HCT116 (cell line): ENCODE data around the gene LRRC75A. TPM values are rescaled to one million over a fixed set of nuclear protein-coding genes. Genes with fewer than 3 reads are reported as not detected.
A peak's percentile ranks its signal among the peaks of the same experiment; 100 is the strongest.

Experiments used
- ATAC-seq: fragments of 200-7000 bp; cut with Tn5 transposase; 2 replicates; pipeline ENCODE4 v1.9.1; 2020; ENCODE audit warnings: mild to moderate bottlenecking, moderate library complexity
- BruUV-seq: library from RNA; stranded (reverse); fragments of 400-500 nt; replicated peaks from 2 replicates; lab custom pipeline; 2021; lab: Mats Ljungman, UMichigan
- CTCF ChIA-PET: fragments of 300-600 bp; sonication (Branson Sonifier 250); formaldehyde crosslinking; loops from one replicate; lab custom pipeline; 2021; ENCODE audit warnings: antibody characterized with exemption; lab: Charles Lee
- POLR2A ChIA-PET: fragments of 300-600, 350-600 bp; sonication (Branson Sonifier 250); formaldehyde crosslinking; loops from one replicate; lab custom pipeline; 2021; ENCODE audit warnings: antibody characterized with exemption; lab: Charles Lee
- RAD21 ChIA-PET, 2 experiments: fragments of 300-600 bp; sonication (Branson Sonifier 250); formaldehyde crosslinking; loops; one replicate each; lab custom pipeline; 2023; ENCODE audit warnings: low total read pairs in 2 of 2; ENCODE audit not compliant: uncharacterized antibody in 2 of 2, unreplicated experiment in 2 of 2, low non-redundant PET in 1 of 2; lab: Charles Lee
- DNase-seq: peaks from one replicate; pipeline ENCODE4 v3.0.0-alpha.2; 2010; ENCODE audit warnings: low read depth, low spot score
- H2AFZ ChIP-seq: fragments of 200-600 bp; shearing (Covaris generic), sonication (generic); 2 replicates; pipeline ENCODE4 v1.6.1; 2017; ENCODE audit warnings: low read depth, mixed run types, mixed read lengths, antibody characterized with exemption, low read length; ENCODE audit not compliant: poor library complexity, severe bottlenecking
- H3K27ac ChIP-seq: 2 replicates; pipeline ENCODE4 v1.5.1; 2012; ENCODE audit warnings: low read depth, low read length
- H3K27me3 ChIP-seq: fragments of 200-600 bp; sonication (generic); 2 replicates; pipeline ENCODE4 v1.6.1; 2016; ENCODE audit warnings: mixed run types, low read length, mixed read lengths; ENCODE audit not compliant: insufficient read depth
- H3K36me3 ChIP-seq, 2 experiments: fragments of 200-500 bp in 1 of 2; fragments of 200-600 bp in 1 of 2; sonication (Bioruptor generic) in 1 of 2; sonication (generic) in 1 of 2; 2 replicates each; pipeline versions ENCODE4 v1.5.1 to v1.6.1; 2014 to 2016; ENCODE audit warnings: low read length in 2 of 2, inconsistent platforms in 1 of 2, mixed read lengths in 1 of 2, mixed run types in 1 of 2; ENCODE audit not compliant: insufficient read depth in 2 of 2, control insufficient read depth in 1 of 2
- H3K4me1 ChIP-seq, 2 experiments: fragments of 200-600 bp in 1 of 2; sonication (generic) in 1 of 2; 2 replicates each; pipeline versions ENCODE4 v1.5.1 to v1.6.1; 2012 to 2017; ENCODE audit warnings: low read length in 2 of 2, inconsistent platforms in 1 of 2, mild to moderate bottlenecking in 1 of 2, mixed read lengths in 1 of 2, mixed run types in 1 of 2, moderate library complexity in 1 of 2; ENCODE audit not compliant: insufficient read depth in 2 of 2, control insufficient read depth in 1 of 2
- H3K4me2 ChIP-seq: fragments of 200-600 bp; sonication (generic); 2 replicates; pipeline ENCODE4 v1.6.1; 2017; ENCODE audit warnings: mixed run types, low read length, mixed read lengths
- H3K4me3 ChIP-seq, 2 experiments: fragments of 200-600 bp in 1 of 2; sonication (generic) in 1 of 2; replicated peaks in 1 of 2; 2 replicates each; pipeline ENCODE4 v1.5.1; 2011 to 2016; ENCODE audit warnings: low read length in 2 of 2, control low read depth in 1 of 2, low read depth in 1 of 2, mild to moderate bottlenecking in 1 of 2, mixed read lengths in 1 of 2, mixed run types in 1 of 2
- H3K79me2 ChIP-seq: fragments of 200-600 bp; sonication (generic); 2 replicates; pipeline ENCODE4 v1.6.1; 2017; ENCODE audit warnings: mild to moderate bottlenecking, mixed run types, low read length, moderate library complexity, mixed read lengths; ENCODE audit not compliant: insufficient read depth
- H3K9ac ChIP-seq: fragments of 200-600 bp; sonication (generic); 2 replicates; pipeline ENCODE4 v1.6.1; 2016; ENCODE audit warnings: low read length, mixed read lengths
- H3K9me2 ChIP-seq: fragments of 200-600 bp; sonication (generic), shearing (Covaris generic); 2 replicates; pipeline ENCODE4 v1.6.1; 2017; ENCODE audit warnings: mixed run types, mild to moderate bottlenecking, moderate library complexity; ENCODE audit not compliant: insufficient read depth
- H3K9me3 ChIP-seq, 2 experiments: fragments of 200-500 bp in 1 of 2; fragments of 200-600 bp in 1 of 2; sonication (Bioruptor generic) in 1 of 2; sonication (generic) in 1 of 2; 2 replicates each; pipeline ENCODE4 v1.6.1; 2014 to 2017; ENCODE audit warnings: low read length in 2 of 2, mixed read lengths in 2 of 2, inconsistent platforms in 1 of 2, low read depth in 1 of 2, mild to moderate bottlenecking in 1 of 2, mixed run types in 1 of 2, moderate library complexity in 1 of 2; ENCODE audit not compliant: control insufficient read depth in 1 of 2, insufficient read depth in 1 of 2
- H4K20me1 ChIP-seq: fragments of 200-600 bp; sonication (generic), shearing (Covaris generic); 2 replicates; pipeline ENCODE4 v1.6.1; 2017; ENCODE audit warnings: mixed run types, mild to moderate bottlenecking, moderate library complexity; ENCODE audit not compliant: insufficient read depth
- EGR1 ChIP-seq: IDR thresholded peaks from 2 replicates; pipeline ENCODE4 v1.6.1; 2012; ENCODE audit warnings: low read depth
- ELF1 ChIP-seq: IDR thresholded peaks from 2 replicates; pipeline ENCODE4 v1.6.1; 2012; ENCODE audit warnings: low read depth, borderline replicate concordance
- EZH2phosphoT487 ChIP-seq: fragments of 200-600 bp; IDR thresholded peaks from 2 replicates; pipeline ENCODE4 v1.6.1; 2018; ENCODE audit warnings: antibody characterized with exemption, borderline replicate concordance
- FOSL1 ChIP-seq: IDR thresholded peaks from 2 replicates; pipeline ENCODE4 v1.6.1; 2012; ENCODE audit warnings: low read depth
- JUND ChIP-seq: IDR thresholded peaks from 2 replicates; pipeline ENCODE4 v1.6.1; 2012
- MAX ChIP-seq: IDR thresholded peaks from 2 replicates; pipeline ENCODE4 v1.6.1; 2012
- POLR2A ChIP-seq: IDR thresholded peaks from 2 replicates; pipeline ENCODE4 v1.7.0; 2011; ENCODE audit warnings: borderline replicate concordance; ENCODE audit not compliant: insufficient read depth, insufficient read length; ENCODE audit errors: extremely low read depth
- SP1 ChIP-seq: IDR thresholded peaks from 2 replicates; pipeline ENCODE4 v1.6.1; 2012; ENCODE audit warnings: low read depth
- TCF7L2 ChIP-seq: IDR thresholded peaks from 2 replicates; pipeline ENCODE4 v1.7.0; 2011; ENCODE audit warnings: borderline replicate concordance, inconsistent platforms; ENCODE audit not compliant: insufficient read depth, insufficient read length; ENCODE audit errors: extremely low read depth
- YY1 ChIP-seq: IDR thresholded peaks from 2 replicates; pipeline ENCODE4 v1.6.1; 2011; ENCODE audit warnings: low read length, low read depth, moderate library complexity, mild to moderate bottlenecking; ENCODE audit not compliant: insufficient replicate concordance; ENCODE audit errors: extremely low read depth
- ZFX ChIP-seq: fragments of 450-650 bp; IDR thresholded peaks from 2 replicates; pipeline ENCODE4 v1.6.1; 2017
- intact Hi-C: fragments of 100-400 bp; cut with micrococcal nuclease; formaldehyde crosslinking; loops from 2 replicates; pipeline ENCODE4 v1.10.0; 2022
- total RNA-seq: library from RNA; stranded (reverse); gene quantifications from one replicate; pipeline ENCODE4 v1.2.1, GENCODE V29; 2021; ENCODE audit not compliant: unreplicated experiment
- TF ChIP-seq, protein P1 (sequence below): IDR thresholded peaks from 2 replicates; pipeline ENCODE4 v1.6.1; 2012; ENCODE audit warnings: low read depth
- TF ChIP-seq, protein P2 (sequence below), 3 experiments: fragments of 200-600 bp in 1 of 3; sonication (generic) in 1 of 3; IDR thresholded peaks in 2 of 3; conservative IDR thresholded peaks in 1 of 3; 2 replicates each; pipeline ENCODE4 v1.5.1; 2012 to 2017; ENCODE audit warnings: low read depth in 2 of 3, low read length in 2 of 3, antibody characterized with exemption in 1 of 3, borderline replicate concordance in 1 of 3, control low read depth in 1 of 3, mild to moderate bottlenecking in 1 of 3, mixed read lengths in 1 of 3, mixed run types in 1 of 3, moderate library complexity in 1 of 3; ENCODE audit not compliant: insufficient read depth in 1 of 3

LRRC75A gene
- total RNA-seq, 1 experiment from 2014 or later: 2.3 TPM

- POLR2A ChIA-PET: interaction anchor here (0.6 kb wide), 1 partner anchor 105 kb away, joined by 3 read pairs; no protein-coding TSS in a partner anchor
- no peak overlapping the region for H2AFZ ChIP-seq
These were observed 776 bp downstream of the LRRC75A start for GRCh38 chr17:16491131-16491702.

More at GRCh38 chr17:16491131-16491702, 776 bp downstream of the LRRC75A start:
- Histone ChIP-seq H3K4me3 (peak overlapping the region; percentile 30 to 50), H3K36me3 (no peaks in the 10 kb centered on the region), H3K4me1 (peaks cover 17 to 28% of the 10 kb centered on the region in 2 experiments; a peak in 3 of 4 replicates), H3K79me2 (no peaks in the 10 kb centered on the region), H3K27ac (no peak overlapping the region), H3K9ac (peak overlapping the region; percentile 33), H3K4me2 (peak overlapping the region; percentile 67), H3K9me3 (no peaks in the 10 kb centered on the region), H3K27me3 (no peaks in the 10 kb centered on the region), H4K20me1 (no peaks in the 10 kb centered on the region), H3K9me2 (no peaks in the 10 kb centered on the region)
- intact Hi-C loops: no loop called here
- CTCF ChIA-PET: no interaction called here
- TF ChIP-seq ELF1 (no peak), SP1 (no peak), EZH2phosphoT487 (no peak), MAX (no peak), EGR1 (no peak), FOSL1 (no peak), ZFX (no peak), JUND (no peak), POLR2A (no peak), YY1 (no peak), TCF7L2 (no peak)
- TF ChIP-seq, protein P1, sequence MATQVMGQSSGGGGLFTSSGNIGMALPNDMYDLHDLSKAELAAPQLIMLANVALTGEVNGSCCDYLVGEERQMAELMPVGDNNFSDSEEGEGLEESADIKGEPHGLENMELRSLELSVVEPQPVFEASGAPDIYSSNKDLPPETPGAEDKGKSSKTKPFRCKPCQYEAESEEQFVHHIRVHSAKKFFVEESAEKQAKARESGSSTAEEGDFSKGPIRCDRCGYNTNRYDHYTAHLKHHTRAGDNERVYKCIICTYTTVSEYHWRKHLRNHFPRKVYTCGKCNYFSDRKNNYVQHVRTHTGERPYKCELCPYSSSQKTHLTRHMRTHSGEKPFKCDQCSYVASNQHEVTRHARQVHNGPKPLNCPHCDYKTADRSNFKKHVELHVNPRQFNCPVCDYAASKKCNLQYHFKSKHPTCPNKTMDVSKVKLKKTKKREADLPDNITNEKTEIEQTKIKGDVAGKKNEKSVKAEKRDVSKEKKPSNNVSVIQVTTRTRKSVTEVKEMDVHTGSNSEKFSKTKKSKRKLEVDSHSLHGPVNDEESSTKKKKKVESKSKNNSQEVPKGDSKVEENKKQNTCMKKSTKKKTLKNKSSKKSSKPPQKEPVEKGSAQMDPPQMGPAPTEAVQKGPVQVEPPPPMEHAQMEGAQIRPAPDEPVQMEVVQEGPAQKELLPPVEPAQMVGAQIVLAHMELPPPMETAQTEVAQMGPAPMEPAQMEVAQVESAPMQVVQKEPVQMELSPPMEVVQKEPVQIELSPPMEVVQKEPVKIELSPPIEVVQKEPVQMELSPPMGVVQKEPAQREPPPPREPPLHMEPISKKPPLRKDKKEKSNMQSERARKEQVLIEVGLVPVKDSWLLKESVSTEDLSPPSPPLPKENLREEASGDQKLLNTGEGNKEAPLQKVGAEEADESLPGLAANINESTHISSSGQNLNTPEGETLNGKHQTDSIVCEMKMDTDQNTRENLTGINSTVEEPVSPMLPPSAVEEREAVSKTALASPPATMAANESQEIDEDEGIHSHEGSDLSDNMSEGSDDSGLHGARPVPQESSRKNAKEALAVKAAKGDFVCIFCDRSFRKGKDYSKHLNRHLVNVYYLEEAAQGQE: no peak
- TF ChIP-seq, protein P2, sequence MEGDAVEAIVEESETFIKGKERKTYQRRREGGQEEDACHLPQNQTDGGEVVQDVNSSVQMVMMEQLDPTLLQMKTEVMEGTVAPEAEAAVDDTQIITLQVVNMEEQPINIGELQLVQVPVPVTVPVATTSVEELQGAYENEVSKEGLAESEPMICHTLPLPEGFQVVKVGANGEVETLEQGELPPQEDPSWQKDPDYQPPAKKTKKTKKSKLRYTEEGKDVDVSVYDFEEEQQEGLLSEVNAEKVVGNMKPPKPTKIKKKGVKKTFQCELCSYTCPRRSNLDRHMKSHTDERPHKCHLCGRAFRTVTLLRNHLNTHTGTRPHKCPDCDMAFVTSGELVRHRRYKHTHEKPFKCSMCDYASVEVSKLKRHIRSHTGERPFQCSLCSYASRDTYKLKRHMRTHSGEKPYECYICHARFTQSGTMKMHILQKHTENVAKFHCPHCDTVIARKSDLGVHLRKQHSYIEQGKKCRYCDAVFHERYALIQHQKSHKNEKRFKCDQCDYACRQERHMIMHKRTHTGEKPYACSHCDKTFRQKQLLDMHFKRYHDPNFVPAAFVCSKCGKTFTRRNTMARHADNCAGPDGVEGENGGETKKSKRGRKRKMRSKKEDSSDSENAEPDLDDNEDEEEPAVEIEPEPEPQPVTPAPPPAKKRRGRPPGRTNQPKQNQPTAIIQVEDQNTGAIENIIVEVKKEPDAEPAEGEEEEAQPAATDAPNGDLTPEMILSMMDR (IDR thresholded peaks at IDR 0.05 in 2 of 3, conservative IDR thresholded peaks at IDR 0.05 in 1 of 3; ENCODE audit: borderline replicate concordance in 1 of 3, insufficient read depth in 1 of 3, low read depth in 2 of 3, low read length in 2 of 3): no peak
- RAD21 ChIA-PET: no interaction called here
- ATAC-seq: peak; percentile 23
- no peak for DNase-seq
- BruUV-seq: no TSS peak
